ENCODE measurements around the gene PDPN. TPM values are rescaled to one million over a fixed set of nuclear protein-coding genes. Genes with fewer than 3 reads are reported as not detected.

PDPN gene
- total and polyA plus RNA-seq, 2 experiments from 2014 or later, result 67.3 to 82.8 TPM

DNA sequence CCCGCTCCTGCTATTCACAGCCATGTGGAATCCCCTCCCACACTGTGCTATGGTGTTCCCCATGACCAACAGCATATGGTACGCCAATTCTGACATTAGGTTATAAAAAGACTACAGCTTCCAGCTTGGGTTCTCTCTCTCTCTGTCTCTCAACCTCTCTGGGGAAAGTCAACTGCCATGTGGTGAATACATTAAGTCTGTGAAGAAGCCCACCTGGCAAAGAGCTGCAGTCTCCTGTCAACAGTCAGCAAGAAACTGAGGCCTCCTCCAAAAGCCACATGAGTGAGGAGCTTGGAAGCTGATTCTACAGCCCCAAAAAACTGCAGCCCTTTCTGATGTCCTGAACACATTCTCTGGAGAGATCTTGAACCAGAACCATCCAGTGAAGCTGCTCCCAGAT lies 44.8 kb upstream of the PDPN start:
- TF ChIP-seq, protein P1, sequence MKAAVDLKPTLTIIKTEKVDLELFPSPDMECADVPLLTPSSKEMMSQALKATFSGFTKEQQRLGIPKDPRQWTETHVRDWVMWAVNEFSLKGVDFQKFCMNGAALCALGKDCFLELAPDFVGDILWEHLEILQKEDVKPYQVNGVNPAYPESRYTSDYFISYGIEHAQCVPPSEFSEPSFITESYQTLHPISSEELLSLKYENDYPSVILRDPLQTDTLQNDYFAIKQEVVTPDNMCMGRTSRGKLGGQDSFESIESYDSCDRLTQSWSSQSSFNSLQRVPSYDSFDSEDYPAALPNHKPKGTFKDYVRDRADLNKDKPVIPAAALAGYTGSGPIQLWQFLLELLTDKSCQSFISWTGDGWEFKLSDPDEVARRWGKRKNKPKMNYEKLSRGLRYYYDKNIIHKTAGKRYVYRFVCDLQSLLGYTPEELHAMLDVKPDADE (IDR thresholded peaks at IDR 0.05), result no peak
- no peak for TF ChIP-seq EZH2 (IDR thresholded peaks at IDR 0.05; ENCODE audit: low read depth, unreplicated experiment)
- TF ChIP-seq ZNF114 (CRISPR knock-in tag; IDR thresholded peaks at IDR 0.05), result no peak
- no peak for TF ChIP-seq JUNB (IDR thresholded peaks at IDR 0.05; ENCODE audit: unreplicated experiment)
- TF ChIP-seq ZNF331 (CRISPR knock-in tag; IDR thresholded peaks at IDR 0.05; ENCODE audit: low read depth), result no peak
- TF ChIP-seq, protein P2, sequence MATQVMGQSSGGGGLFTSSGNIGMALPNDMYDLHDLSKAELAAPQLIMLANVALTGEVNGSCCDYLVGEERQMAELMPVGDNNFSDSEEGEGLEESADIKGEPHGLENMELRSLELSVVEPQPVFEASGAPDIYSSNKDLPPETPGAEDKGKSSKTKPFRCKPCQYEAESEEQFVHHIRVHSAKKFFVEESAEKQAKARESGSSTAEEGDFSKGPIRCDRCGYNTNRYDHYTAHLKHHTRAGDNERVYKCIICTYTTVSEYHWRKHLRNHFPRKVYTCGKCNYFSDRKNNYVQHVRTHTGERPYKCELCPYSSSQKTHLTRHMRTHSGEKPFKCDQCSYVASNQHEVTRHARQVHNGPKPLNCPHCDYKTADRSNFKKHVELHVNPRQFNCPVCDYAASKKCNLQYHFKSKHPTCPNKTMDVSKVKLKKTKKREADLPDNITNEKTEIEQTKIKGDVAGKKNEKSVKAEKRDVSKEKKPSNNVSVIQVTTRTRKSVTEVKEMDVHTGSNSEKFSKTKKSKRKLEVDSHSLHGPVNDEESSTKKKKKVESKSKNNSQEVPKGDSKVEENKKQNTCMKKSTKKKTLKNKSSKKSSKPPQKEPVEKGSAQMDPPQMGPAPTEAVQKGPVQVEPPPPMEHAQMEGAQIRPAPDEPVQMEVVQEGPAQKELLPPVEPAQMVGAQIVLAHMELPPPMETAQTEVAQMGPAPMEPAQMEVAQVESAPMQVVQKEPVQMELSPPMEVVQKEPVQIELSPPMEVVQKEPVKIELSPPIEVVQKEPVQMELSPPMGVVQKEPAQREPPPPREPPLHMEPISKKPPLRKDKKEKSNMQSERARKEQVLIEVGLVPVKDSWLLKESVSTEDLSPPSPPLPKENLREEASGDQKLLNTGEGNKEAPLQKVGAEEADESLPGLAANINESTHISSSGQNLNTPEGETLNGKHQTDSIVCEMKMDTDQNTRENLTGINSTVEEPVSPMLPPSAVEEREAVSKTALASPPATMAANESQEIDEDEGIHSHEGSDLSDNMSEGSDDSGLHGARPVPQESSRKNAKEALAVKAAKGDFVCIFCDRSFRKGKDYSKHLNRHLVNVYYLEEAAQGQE (IDR thresholded peaks at IDR 0.05; ENCODE audit: unreplicated experiment), result no peak
- no peak for TF ChIP-seq EZH2phosphoT487 (IDR thresholded peaks at IDR 0.05; ENCODE audit: unreplicated experiment)
- no peak for TF ChIP-seq NANOG (IDR thresholded peaks at IDR 0.05; ENCODE audit: borderline replicate concordance)
- TF ChIP-seq, protein P3, sequence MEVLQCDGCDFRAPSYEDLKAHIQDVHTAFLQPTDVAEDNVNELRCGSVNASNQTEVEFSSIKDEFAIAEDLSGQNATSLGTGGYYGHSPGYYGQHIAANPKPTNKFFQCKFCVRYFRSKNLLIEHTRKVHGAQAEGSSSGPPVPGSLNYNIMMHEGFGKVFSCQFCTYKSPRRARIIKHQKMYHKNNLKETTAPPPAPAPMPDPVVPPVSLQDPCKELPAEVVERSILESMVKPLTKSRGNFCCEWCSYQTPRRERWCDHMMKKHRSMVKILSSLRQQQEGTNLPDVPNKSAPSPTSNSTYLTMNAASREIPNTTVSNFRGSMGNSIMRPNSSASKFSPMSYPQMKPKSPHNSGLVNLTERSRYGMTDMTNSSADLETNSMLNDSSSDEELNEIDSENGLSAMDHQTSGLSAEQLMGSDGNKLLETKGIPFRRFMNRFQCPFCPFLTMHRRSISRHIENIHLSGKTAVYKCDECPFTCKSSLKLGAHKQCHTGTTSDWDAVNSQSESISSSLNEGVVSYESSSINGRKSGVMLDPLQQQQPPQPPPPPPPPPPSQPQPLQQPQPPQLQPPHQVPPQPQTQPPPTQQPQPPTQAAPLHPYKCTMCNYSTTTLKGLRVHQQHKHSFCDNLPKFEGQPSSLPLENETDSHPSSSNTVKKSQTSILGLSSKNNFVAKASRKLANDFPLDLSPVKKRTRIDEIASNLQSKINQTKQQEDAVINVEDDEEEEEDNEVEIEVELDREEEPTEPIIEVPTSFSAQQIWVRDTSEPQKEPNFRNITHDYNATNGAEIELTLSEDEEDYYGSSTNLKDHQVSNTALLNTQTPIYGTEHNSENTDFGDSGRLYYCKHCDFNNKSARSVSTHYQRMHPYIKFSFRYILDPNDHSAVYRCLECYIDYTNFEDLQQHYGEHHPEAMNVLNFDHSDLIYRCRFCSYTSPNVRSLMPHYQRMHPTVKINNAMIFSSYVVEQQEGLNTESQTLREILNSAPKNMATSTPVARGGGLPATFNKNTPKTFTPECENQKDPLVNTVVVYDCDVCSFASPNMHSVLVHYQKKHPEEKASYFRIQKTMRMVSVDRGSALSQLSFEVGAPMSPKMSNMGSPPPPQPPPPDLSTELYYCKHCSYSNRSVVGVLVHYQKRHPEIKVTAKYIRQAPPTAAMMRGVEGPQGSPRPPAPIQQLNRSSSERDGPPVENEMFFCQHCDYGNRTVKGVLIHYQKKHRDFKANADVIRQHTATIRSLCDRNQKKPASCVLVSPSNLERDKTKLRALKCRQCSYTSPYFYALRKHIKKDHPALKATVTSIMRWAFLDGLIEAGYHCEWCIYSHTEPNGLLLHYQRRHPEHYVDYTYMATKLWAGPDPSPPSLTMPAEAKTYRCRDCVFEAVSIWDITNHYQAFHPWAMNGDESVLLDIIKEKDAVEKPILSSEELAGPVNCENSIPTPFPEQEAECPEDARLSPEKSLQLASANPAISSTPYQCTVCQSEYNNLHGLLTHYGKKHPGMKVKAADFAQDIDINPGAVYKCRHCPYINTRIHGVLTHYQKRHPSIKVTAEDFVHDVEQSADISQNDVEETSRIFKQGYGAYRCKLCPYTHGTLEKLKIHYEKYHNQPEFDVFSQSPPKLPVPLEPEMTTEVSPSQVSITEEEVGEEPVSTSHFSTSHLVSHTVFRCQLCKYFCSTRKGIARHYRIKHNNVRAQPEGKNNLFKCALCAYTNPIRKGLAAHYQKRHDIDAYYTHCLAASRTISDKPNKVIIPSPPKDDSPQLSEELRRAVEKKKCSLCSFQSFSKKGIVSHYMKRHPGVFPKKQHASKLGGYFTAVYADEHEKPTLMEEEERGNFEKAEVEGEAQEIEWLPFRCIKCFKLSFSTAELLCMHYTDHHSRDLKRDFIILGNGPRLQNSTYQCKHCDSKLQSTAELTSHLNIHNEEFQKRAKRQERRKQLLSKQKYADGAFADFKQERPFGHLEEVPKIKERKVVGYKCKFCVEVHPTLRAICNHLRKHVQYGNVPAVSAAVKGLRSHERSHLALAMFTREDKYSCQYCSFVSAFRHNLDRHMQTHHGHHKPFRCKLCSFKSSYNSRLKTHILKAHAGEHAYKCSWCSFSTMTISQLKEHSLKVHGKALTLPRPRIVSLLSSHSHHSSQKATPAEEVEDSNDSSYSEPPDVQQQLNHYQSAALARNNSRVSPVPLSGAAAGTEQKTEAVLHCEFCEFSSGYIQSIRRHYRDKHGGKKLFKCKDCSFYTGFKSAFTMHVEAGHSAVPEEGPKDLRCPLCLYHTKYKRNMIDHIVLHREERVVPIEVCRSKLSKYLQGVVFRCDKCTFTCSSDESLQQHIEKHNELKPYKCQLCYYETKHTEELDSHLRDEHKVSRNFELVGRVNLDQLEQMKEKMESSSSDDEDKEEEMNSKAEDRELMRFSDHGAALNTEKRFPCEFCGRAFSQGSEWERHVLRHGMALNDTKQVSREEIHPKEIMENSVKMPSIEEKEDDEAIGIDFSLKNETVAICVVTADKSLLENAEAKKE (CRISPR knock-in tag; IDR thresholded peaks at IDR 0.05), result no peak
- no peak for TF ChIP-seq CREB1 (CRISPR knock-in tag; IDR thresholded peaks at IDR 0.05; ENCODE audit: low read depth)
- no peak for TF ChIP-seq POLR2AphosphoS5 (IDR thresholded peaks at IDR 0.05; ENCODE audit: low read depth)
- TF ChIP-seq, protein P4, sequence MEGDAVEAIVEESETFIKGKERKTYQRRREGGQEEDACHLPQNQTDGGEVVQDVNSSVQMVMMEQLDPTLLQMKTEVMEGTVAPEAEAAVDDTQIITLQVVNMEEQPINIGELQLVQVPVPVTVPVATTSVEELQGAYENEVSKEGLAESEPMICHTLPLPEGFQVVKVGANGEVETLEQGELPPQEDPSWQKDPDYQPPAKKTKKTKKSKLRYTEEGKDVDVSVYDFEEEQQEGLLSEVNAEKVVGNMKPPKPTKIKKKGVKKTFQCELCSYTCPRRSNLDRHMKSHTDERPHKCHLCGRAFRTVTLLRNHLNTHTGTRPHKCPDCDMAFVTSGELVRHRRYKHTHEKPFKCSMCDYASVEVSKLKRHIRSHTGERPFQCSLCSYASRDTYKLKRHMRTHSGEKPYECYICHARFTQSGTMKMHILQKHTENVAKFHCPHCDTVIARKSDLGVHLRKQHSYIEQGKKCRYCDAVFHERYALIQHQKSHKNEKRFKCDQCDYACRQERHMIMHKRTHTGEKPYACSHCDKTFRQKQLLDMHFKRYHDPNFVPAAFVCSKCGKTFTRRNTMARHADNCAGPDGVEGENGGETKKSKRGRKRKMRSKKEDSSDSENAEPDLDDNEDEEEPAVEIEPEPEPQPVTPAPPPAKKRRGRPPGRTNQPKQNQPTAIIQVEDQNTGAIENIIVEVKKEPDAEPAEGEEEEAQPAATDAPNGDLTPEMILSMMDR (conservative IDR thresholded peaks at IDR 0.05; ENCODE audit: low read depth in 2 of 2), result no peak
- TF ChIP-seq STAT1 (IDR thresholded peaks at IDR 0.05; ENCODE audit: unreplicated experiment), result no peak
- no peaks in the 10 kb centered on the region for H3K36me3 Mint-ChIP-seq (ENCODE audit: low read depth)
- Histone ChIP-seq H3K4me1 (ENCODE audit: insufficient read depth) (no peaks in the 10 kb centered on the region), H3K9me2 (ENCODE audit: insufficient read depth) (no peaks in the 10 kb centered on the region), H3K79me2 (replicated peaks; ENCODE audit: insufficient read depth) (no peaks in the 10 kb centered on the region), H4K20me1 (replicated peaks; ENCODE audit: insufficient read depth) (no peaks in the 10 kb centered on the region; the same call in 1 of the 2 replicates), H3K4me3 (no peak overlapping the region), H2AFZ (no peak overlapping the region), H3K27me3 (ENCODE audit: insufficient read depth) (no peaks in the 10 kb centered on the region), H3K27ac (ENCODE audit: low read depth) (no peak overlapping the region), H3K4me2 (no peak overlapping the region), H3F3A (replicated peaks; ENCODE audit: low read depth) (no peaks in the 10 kb centered on the region), H3K36me3 (ENCODE audit: insufficient read depth) (no peaks in the 10 kb centered on the region; the same call in 1 of the 2 replicates)
- peaks cover 7% of the 10 kb centered on the region; the same call in 2 of the 3 replicates for H3K4me1 Mint-ChIP-seq
- no peak overlapping the region for H3K4me3 Mint-ChIP-seq
- DNase-seq (ENCODE audit: low spot score) (no peak), ATAC-seq (no peak)
- H3K27ac Mint-ChIP-seq, result no peak overlapping the region
- H3K9me3 Mint-ChIP-seq, result no peaks in the 10 kb centered on the region
- H3K27me3 Mint-ChIP-seq (ENCODE audit: insufficient read depth, low read depth, poor library complexity), result peaks cover 5% of the 10 kb centered on the region

Measured in GM23338 (cell line).